Measurements from ENCODE around the gene DZIP3. TPM values are rescaled to one million over a fixed set of nuclear protein-coding genes. Genes with fewer than 3 reads are reported as not detected.

Gene DZIP3
- total RNA-seq, 1 experiment from 2014 or later = 20.9 TPM

GRCh38 chr3:108554913-108555571 lies 34.5 kb upstream of the DZIP3 start:
- Mint-ChIP-seq H3K27me3 (ENCODE audit: insufficient read depth, unreplicated experiment) (no peaks in the 10 kb centered on the region), H3K36me3 (ENCODE audit: insufficient read depth, unreplicated experiment) (peaks cover 29% of the 10 kb centered on the region), H3K4me3 (ENCODE audit: unreplicated experiment) (peak overlapping the region; percentile 65), H3K4me1 (ENCODE audit: low read depth, unreplicated experiment) (peaks cover 23% of the 10 kb centered on the region), H3K9me3 (ENCODE audit: unreplicated experiment) (no peaks in the 10 kb centered on the region), H3K27ac (ENCODE audit: unreplicated experiment) (peak overlapping the region; percentile 83)
- H3K27me3 ChIP-seq (replicated peaks; ENCODE audit: control insufficient read depth, insufficient read depth, low read length) = no peaks in the 10 kb centered on the region
- no peak overlapping the region for H3K4me3 ChIP-seq (ENCODE audit: low read depth, low read length)
- DNase-seq = peak in 1 of 2 experiments; percentile 23
- intact Hi-C loops (cut with micrococcal nuclease; ENCODE audit: unreplicated experiment) = loop anchor here (1.0 kb wide), 1 partner anchor 34 kb away; the partner anchor contains the start of genes CIP2A and DZIP3
- H3K9me3 ChIP-seq = no peaks in the 10 kb centered on the region
- TF ChIP-seq CTCF (IDR thresholded peaks at IDR 0.05; ENCODE audit: insufficient read depth in 1 of 2, low read depth in 1 of 2, low read length in 1 of 2, severe bottlenecking in 1 of 2, unreplicated experiment in 1 of 2) = no peak
- ChIA-PET CTCF (interaction anchor here (0.9 kb wide), 1 partner anchor 20 kb away, joined by 3 read pairs; no protein-coding TSS in a partner anchor), POLR2A (interaction anchor here (1.4 kb wide), 1 partner anchor 34 kb away, joined by 4 read pairs; the partner anchor contains the start of genes CIP2A and DZIP3)
- peaks cover 36% of the 10 kb centered on the region for H3K4me1 ChIP-seq
- no TSS peak for BruUV-seq (replicated peaks)
- no peaks in the 10 kb centered on the region for H3K36me3 ChIP-seq (ENCODE audit: control insufficient read depth, insufficient read depth, low read length)

GRCh38 chr3:108555966-108556581 lies 33.4 kb upstream of the DZIP3 start:
- Mint-ChIP-seq H3K36me3 (ENCODE audit: insufficient read depth, unreplicated experiment) (peaks cover 39% of the 10 kb centered on the region), H3K9me3 (ENCODE audit: unreplicated experiment) (no peaks in the 10 kb centered on the region)
- CTCF ChIA-PET = no interaction called here

More at GRCh38 chr3:108555966-108556581, 33.4 kb upstream of the DZIP3 start:
- Histone ChIP-seq H3K4me1 (peaks cover 36% of the 10 kb centered on the region), H3K4me3 (ENCODE audit: low read depth, low read length) (no peak overlapping the region), H3K36me3 (ENCODE audit: control insufficient read depth, insufficient read depth, low read length) (no peaks in the 10 kb centered on the region; the same call in 1 of the 2 replicates), H3K27me3 (replicated peaks; ENCODE audit: control insufficient read depth, insufficient read depth, low read length) (no peaks in the 10 kb centered on the region), H3K9me3 (no peaks in the 10 kb centered on the region)
- Mint-ChIP-seq H3K4me3 (ENCODE audit: unreplicated experiment) (peak overlapping the region; percentile 65), H3K27me3 (ENCODE audit: insufficient read depth, unreplicated experiment) (no peaks in the 10 kb centered on the region), H3K4me1 (ENCODE audit: low read depth, unreplicated experiment) (peaks cover 23% of the 10 kb centered on the region), H3K27ac (ENCODE audit: unreplicated experiment) (peak overlapping the region; percentile 83)
- intact Hi-C loops (cut with micrococcal nuclease; ENCODE audit: unreplicated experiment) = loop anchor here (1.0 kb wide), 1 partner anchor 33 kb away; the partner anchor contains the start of genes CIP2A and DZIP3
- no peak for DNase-seq
- POLR2A ChIA-PET = interaction anchor here (1.0 to 1.4 kb wide), 2 partner anchors 33 kb away, joined by 3 to 4 read pairs; partner anchors contain the start of genes CIP2A and DZIP3
- TF ChIP-seq CTCF (IDR thresholded peaks at IDR 0.05; ENCODE audit: insufficient read depth in 1 of 2, low read depth in 1 of 2, low read length in 1 of 2, severe bottlenecking in 1 of 2, unreplicated experiment in 1 of 2) = no peak
- BruUV-seq (replicated peaks) = no TSS peak
